Ovary (tissue), 3 donors: Measurements from ENCODE around the gene LKAAEAR1.

Experiments used
- POLR2A ChIP-seq: fragments of 450-650 bp; IDR thresholded peaks from one replicate; pipeline ENCODE4 v1.6.1; 2017; ENCODE audit warnings: antibody characterized with exemption, mild to moderate bottlenecking, moderate library complexity
- TF ChIP-seq, protein P1 (sequence below), 3 donors: fragments of 450-650 bp in 2 of 3; fragments of 200-600 bp in 1 of 3; IDR thresholded peaks; one replicate each; pipeline versions ENCODE4 v1.5.1 to v1.8.0; 2016 to 2022; ENCODE audit warnings: antibody characterized with exemption in 3 of 3, mild to moderate bottlenecking in 1 of 3
- donor health status: DM: no; HTN: no; CAD: no.

DNA sequence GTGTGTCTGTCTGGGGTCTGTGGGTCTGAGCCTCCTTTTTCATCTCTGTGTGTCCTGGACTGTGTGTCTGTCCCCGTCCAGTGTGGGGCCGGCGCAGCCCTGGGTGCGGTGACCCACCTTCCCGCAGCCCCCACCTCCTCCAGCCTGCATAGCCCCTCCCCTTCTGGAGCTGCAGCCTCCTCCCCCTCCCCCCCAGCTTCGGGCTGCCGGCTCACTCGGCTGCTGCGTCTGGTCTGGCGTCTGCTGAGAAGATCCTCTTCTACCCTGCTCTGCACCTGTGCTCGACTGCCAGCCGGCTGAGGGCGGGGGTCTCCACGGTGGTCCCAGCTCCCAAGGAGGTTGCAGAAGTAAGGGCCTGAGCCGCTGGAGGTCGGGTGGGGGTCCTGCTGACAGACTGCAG, 7.6 kb upstream of the LKAAEAR1 start:
- no peak for TF ChIP-seq POLR2A
- TF ChIP-seq, protein P1, sequence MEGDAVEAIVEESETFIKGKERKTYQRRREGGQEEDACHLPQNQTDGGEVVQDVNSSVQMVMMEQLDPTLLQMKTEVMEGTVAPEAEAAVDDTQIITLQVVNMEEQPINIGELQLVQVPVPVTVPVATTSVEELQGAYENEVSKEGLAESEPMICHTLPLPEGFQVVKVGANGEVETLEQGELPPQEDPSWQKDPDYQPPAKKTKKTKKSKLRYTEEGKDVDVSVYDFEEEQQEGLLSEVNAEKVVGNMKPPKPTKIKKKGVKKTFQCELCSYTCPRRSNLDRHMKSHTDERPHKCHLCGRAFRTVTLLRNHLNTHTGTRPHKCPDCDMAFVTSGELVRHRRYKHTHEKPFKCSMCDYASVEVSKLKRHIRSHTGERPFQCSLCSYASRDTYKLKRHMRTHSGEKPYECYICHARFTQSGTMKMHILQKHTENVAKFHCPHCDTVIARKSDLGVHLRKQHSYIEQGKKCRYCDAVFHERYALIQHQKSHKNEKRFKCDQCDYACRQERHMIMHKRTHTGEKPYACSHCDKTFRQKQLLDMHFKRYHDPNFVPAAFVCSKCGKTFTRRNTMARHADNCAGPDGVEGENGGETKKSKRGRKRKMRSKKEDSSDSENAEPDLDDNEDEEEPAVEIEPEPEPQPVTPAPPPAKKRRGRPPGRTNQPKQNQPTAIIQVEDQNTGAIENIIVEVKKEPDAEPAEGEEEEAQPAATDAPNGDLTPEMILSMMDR (IDR thresholded peaks at IDR 0.05): no peak
